ENCODE results near the gene UBE2K. TPM values are rescaled to one million over a fixed set of nuclear protein-coding genes. Genes with fewer than 3 reads are reported as not detected.
"Not testable (repeated sequence)": the region's sequence is repeated elsewhere in the genome, so short reads cannot be mapped to it uniquely, and the experiment has no call there.

UBE2K gene
- total RNA-seq, 1 experiment from 2014 or later, result 151 TPM

- no peak overlapping the region for H4K8ac ChIP-seq (replicated peaks; ENCODE audit: insufficient read length, low read depth, low read length)
- H2BK20ac ChIP-seq (ENCODE audit: low read depth, low read length, poor library complexity, severe bottlenecking), result no peak overlapping the region
- H4K20me1 ChIP-seq (ENCODE audit: control insufficient read depth, insufficient read depth, insufficient read length), result no peaks in the 10 kb centered on the region
- H3K23me2 ChIP-seq (ENCODE audit: insufficient read length, low read depth, low read length, poor library complexity, severe bottlenecking), result no peaks in the 10 kb centered on the region
- TF ChIP-seq CTCF (conservative IDR thresholded peaks at IDR 0.05), result no peak
- H3K27me3 ChIP-seq (ENCODE audit: insufficient read depth, low read length), result no peaks in the 10 kb centered on the region
- no peak overlapping the region for H4K5ac ChIP-seq (ENCODE audit: insufficient read length, low read depth, low read length)
- no peak overlapping the region for H2BK12ac ChIP-seq (ENCODE audit: insufficient read length, low read depth, low read length)
- H3K36me3 Mint-ChIP-seq (ENCODE audit: insufficient read depth in 1 of 3, low read depth in 3 of 3), result peaks cover 0 to 21% (median 5%) of the 10 kb centered on the region in 3 experiments; a peak in 4 of 7 replicates
- WGBS (ENCODE audit: extremely low coverage, insufficient read length, low lambda C conversion rate), result 100% methylated on average over 1 of the region's 6 CpGs
- H3K27me3 Mint-ChIP-seq (ENCODE audit: low read depth), result no peaks in the 10 kb centered on the region; the same call in 1 of the 2 replicates
- H3K9me3 ChIP-seq (ENCODE audit: control insufficient read depth, low read depth, low read length), result no peaks in the 10 kb centered on the region
- H2AFZ ChIP-seq (ENCODE audit: low read length), result no peak overlapping the region
- peaks cover 15 to 28% of the 10 kb centered on the region in 2 experiments for H3K9me3 Mint-ChIP-seq
- no peak overlapping the region for H3K4ac ChIP-seq (ENCODE audit: low read depth, low read length)
- no peak overlapping the region for H3K18ac ChIP-seq (ENCODE audit: insufficient read length, low read depth, low read length)
- H3K4me1 Mint-ChIP-seq, result no peaks in the 10 kb centered on the region
- no peak overlapping the region for H2BK5ac ChIP-seq (ENCODE audit: insufficient read length, low read length)
- H3K4me3 Mint-ChIP-seq, result peak overlapping the region in 1 of 2 experiments; percentile 32; a peak in 1 of 5 replicates
- H2AK5ac ChIP-seq (ENCODE audit: insufficient read length, low read length), result no peak overlapping the region
- H3K79me2 ChIP-seq (ENCODE audit: insufficient read depth, low read length), result no peaks in the 10 kb centered on the region
- no peak overlapping the region for H3K4me2 ChIP-seq (ENCODE audit: insufficient read depth, insufficient read length, low read length)
- H3K27ac ChIP-seq (ENCODE audit: insufficient read length, low read depth, low read length), result no peak overlapping the region
- no peak overlapping the region for H3K9ac ChIP-seq (ENCODE audit: extremely low read depth, insufficient read length, low read length)
- H3K4me1 ChIP-seq (ENCODE audit: insufficient read depth, low read length), result no peaks in the 10 kb centered on the region
- H3K56ac ChIP-seq (ENCODE audit: insufficient read length, low read depth, low read length), result no peak overlapping the region
- H3K79me1 ChIP-seq (ENCODE audit: insufficient read depth, low read depth, low read length, poor library complexity, severe bottlenecking), result no peaks in the 10 kb centered on the region
- no peak for DNase-seq
- no peak overlapping the region; a peak in 2 of 7 replicates for H3K27ac Mint-ChIP-seq
- no peak overlapping the region for H3K14ac ChIP-seq (ENCODE audit: insufficient read depth, low read length)
- H2BK15ac ChIP-seq (ENCODE audit: low read depth, low read length), result no peak overlapping the region
- no peak overlapping the region for H4K91ac ChIP-seq (ENCODE audit: insufficient read length, low read depth, low read length)
- H2BK120ac ChIP-seq (ENCODE audit: low read depth, low read length, poor library complexity, severe bottlenecking), result no peak overlapping the region
- H3K23ac ChIP-seq (ENCODE audit: insufficient read length, low read depth, low read length), result no peak overlapping the region
- no peak overlapping the region for H3T11ph ChIP-seq (ENCODE audit: low read length)
These were observed 114.6 kb downstream of the UBE2K start for GRCh38 chr4:39812500-39812899.

- not testable (repeated sequence) for H3K23me2 ChIP-seq (ENCODE audit: insufficient read length, low read depth, low read length, poor library complexity, severe bottlenecking); H3K9me3 ChIP-seq (ENCODE audit: control insufficient read depth, low read depth, low read length); H3K27ac ChIP-seq (ENCODE audit: insufficient read length, low read depth, low read length); H3K4me2 ChIP-seq (ENCODE audit: insufficient read depth, insufficient read length, low read length); H3K4me1 ChIP-seq (ENCODE audit: insufficient read depth, low read length); H2BK15ac ChIP-seq (ENCODE audit: low read depth, low read length); H3K4me1 Mint-ChIP-seq; H3K4me3 Mint-ChIP-seq; H3K79me2 ChIP-seq (ENCODE audit: insufficient read depth, low read length); H2BK20ac ChIP-seq (ENCODE audit: low read depth, low read length, poor library complexity, severe bottlenecking); H3K23ac ChIP-seq (ENCODE audit: insufficient read length, low read depth, low read length); H3K14ac ChIP-seq (ENCODE audit: insufficient read depth, low read length); H2BK12ac ChIP-seq (ENCODE audit: insufficient read length, low read depth, low read length); H3K79me1 ChIP-seq (ENCODE audit: insufficient read depth, low read depth, low read length, poor library complexity, severe bottlenecking); H2AFZ ChIP-seq (ENCODE audit: low read length); H3K56ac ChIP-seq (ENCODE audit: insufficient read length, low read depth, low read length); H4K20me1 ChIP-seq (ENCODE audit: control insufficient read depth, insufficient read depth, insufficient read length); H2AK5ac ChIP-seq (ENCODE audit: insufficient read length, low read length); H2BK5ac ChIP-seq (ENCODE audit: insufficient read length, low read length); H4K5ac ChIP-seq (ENCODE audit: insufficient read length, low read depth, low read length); H3K27me3 ChIP-seq (ENCODE audit: insufficient read depth, low read length); H3T11ph ChIP-seq (ENCODE audit: low read length); H3K27ac Mint-ChIP-seq; H3K4ac ChIP-seq (ENCODE audit: low read depth, low read length); DNase-seq; H3K9ac ChIP-seq (ENCODE audit: extremely low read depth, insufficient read length, low read length); H3K27me3 Mint-ChIP-seq (ENCODE audit: low read depth); H3K18ac ChIP-seq (ENCODE audit: insufficient read length, low read depth, low read length); H2BK120ac ChIP-seq (ENCODE audit: low read depth, low read length, poor library complexity, severe bottlenecking); H4K8ac ChIP-seq (replicated peaks; ENCODE audit: insufficient read length, low read depth, low read length); H4K91ac ChIP-seq (ENCODE audit: insufficient read length, low read depth, low read length)
- WGBS (ENCODE audit: extremely low coverage, insufficient read length, low lambda C conversion rate), result no CpG with 5 or more reads among the region's 1 CpG
- Mint-ChIP-seq H3K9me3 (peaks cover 15 to 28% of the 10 kb centered on the region in 2 experiments), H3K36me3 (ENCODE audit: insufficient read depth in 1 of 3, low read depth in 3 of 3) (peaks cover 0 to 21% (median 5%) of the 10 kb centered on the region in 3 experiments; a peak in 4 of 7 replicates)
These were observed 115.1 kb downstream of the UBE2K start for GRCh38 chr4:39813033-39813432.

Measured in H9 (cell line).